ENCODE data around the gene ANKMY2.

Gene ANKMY2

DNA sequence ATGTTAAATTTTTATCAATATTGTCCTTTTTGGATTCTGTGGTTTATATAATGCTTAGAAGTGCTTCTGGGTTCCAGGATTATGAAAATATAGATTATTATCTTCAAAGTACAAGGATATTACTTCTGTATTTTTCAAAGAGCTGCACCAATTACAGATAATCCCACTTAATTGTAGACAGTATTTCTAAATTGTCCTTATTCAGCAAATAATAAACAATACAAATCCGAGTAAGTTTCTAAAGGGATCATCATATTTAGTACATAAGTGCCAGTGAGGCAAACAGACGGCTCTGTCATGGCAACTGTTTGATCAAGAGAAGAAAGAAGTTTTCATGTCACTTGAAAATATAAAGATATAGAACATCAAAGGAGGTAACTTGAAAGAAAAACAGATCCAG is 19.2 kb downstream of the ANKMY2 start:
- Histone ChIP-seq H3K27ac (no peak overlapping the region), H3K36me3 (ENCODE audit: insufficient read depth, low read length) (no peaks in the 10 kb centered on the region)
- no peak for TF ChIP-seq POLR2AphosphoS5 (IDR thresholded peaks at IDR 0.05; ENCODE audit: borderline replicate concordance, low read depth, low read length)
- TF ChIP-seq FOXP2 (optimal IDR thresholded peaks at IDR 0.05; ENCODE audit: control extremely low read depth, extremely low read length, insufficient read depth) = no peak
- TF ChIP-seq EZH2 (IDR thresholded peaks at IDR 0.05) = no peak

DNA sequence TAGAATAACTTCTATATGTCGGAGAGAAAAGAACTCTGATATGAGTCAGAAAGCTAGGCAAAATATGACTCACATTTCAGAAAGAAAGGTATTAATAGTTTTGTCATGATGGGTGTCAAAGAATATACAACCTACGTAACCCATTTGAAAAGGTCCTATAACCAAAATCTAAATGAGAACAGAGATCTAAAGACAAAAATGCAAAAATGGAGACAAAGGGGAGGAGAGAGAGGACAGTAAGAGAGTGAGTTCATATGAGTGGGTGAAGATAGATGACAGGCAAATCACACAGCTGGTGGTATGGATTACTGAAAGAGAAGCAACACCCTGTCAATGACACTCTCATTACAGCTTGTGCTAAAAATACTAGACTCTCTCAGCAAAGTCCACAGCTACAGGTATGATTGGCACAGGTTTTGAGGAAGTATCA is 25.6 kb downstream of the ANKMY2 start:
- DNase-seq (ENCODE audit: low read depth, low spot score) = no peak
- no peaks in the 10 kb centered on the region for H3K36me3 ChIP-seq (ENCODE audit: insufficient read depth, low read length)
- no peak overlapping the region for H3K4me3 ChIP-seq

More for the DNA sequence above, 19.2 kb downstream of the ANKMY2 start:
- no peak for DNase-seq (ENCODE audit: low read depth, low spot score)
- no peaks in the 10 kb centered on the region for H3K9me3 ChIP-seq (ENCODE audit: low read depth, low read length)
- no peak overlapping the region for H3K9ac ChIP-seq (ENCODE audit: insufficient read length)
- no peak overlapping the region for H3K4me3 ChIP-seq

DNA sequence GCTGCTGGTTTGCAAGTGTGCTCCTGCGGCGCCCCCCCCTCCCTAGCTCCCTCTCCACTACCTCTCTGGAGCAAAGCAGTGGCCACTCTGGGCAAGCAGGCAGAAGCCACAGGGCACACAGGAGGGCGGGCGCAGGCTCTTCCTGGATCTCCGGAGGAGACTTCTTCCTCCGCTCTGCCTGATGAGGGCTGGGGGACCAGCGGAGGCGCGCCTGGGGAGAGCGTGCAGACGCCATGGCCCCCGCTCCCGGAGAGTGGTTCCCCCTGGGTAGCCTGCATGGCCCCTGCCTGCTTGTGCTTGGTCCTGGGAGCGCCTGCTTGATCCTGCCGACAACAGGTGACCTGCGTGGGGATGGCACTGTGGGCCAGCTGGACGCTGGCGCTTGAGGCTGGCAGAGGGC is 29.0 kb downstream of the ANKMY2 start:
- TF ChIP-seq EZH2 (IDR thresholded peaks at IDR 0.05) = no peak
- no peak for TF ChIP-seq POLR2AphosphoS5 (IDR thresholded peaks at IDR 0.05; ENCODE audit: borderline replicate concordance, low read depth, low read length)
- TF ChIP-seq FOXP2 (optimal IDR thresholded peaks at IDR 0.05; ENCODE audit: control extremely low read depth, extremely low read length, insufficient read depth) = no peak
- Histone ChIP-seq H3K4me3 (no peak overlapping the region), H3K9ac (ENCODE audit: insufficient read length) (no peak overlapping the region), H3K9me3 (ENCODE audit: low read depth, low read length) (no peaks in the 10 kb centered on the region), H3K27ac (no peak overlapping the region), H3K36me3 (ENCODE audit: insufficient read depth, low read length) (no peaks in the 10 kb centered on the region)
- DNase-seq (ENCODE audit: low read depth, low spot score) = no peak

More for the DNA sequence above, 25.6 kb downstream of the ANKMY2 start:
- TF ChIP-seq FOXP2 (optimal IDR thresholded peaks at IDR 0.05; ENCODE audit: control extremely low read depth, extremely low read length, insufficient read depth) (no peak), POLR2AphosphoS5 (IDR thresholded peaks at IDR 0.05; ENCODE audit: borderline replicate concordance, low read depth, low read length) (no peak), EZH2 (IDR thresholded peaks at IDR 0.05) (no peak)
- H3K27ac ChIP-seq = no peak overlapping the region
- H3K9me3 ChIP-seq (ENCODE audit: low read depth, low read length) = no peaks in the 10 kb centered on the region
- H3K9ac ChIP-seq (ENCODE audit: insufficient read length) = no peak overlapping the region

DNA sequence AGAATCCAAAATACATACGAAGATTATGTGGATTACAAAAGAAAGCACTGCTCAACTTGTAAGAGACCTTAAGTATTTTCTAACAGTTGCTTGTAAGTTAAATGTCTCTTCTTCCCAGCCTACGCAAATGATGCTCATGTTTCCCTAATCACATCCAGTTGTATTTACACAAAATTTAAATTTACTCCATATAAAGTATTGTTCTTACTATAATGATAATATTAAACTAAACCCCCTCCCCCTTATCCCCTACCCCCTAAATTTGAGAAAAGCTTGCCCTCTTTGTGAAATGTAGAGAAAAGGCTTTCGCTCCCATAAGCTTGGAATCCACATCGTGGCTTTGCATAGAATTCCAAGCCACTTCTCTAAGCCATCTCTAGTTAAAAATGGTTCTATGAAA is 29.4 kb downstream of the ANKMY2 start:
- Histone ChIP-seq H3K9me3 (ENCODE audit: low read depth, low read length) (no peaks in the 10 kb centered on the region), H3K27ac (no peak overlapping the region), H3K9ac (ENCODE audit: insufficient read length) (no peak overlapping the region), H3K4me3 (no peak overlapping the region), H3K36me3 (ENCODE audit: insufficient read depth, low read length) (no peaks in the 10 kb centered on the region)
- DNase-seq (ENCODE audit: low read depth, low spot score) = no peak
- TF ChIP-seq EZH2 (IDR thresholded peaks at IDR 0.05) (no peak), POLR2AphosphoS5 (IDR thresholded peaks at IDR 0.05; ENCODE audit: borderline replicate concordance, low read depth, low read length) (no peak), FOXP2 (optimal IDR thresholded peaks at IDR 0.05; ENCODE audit: control extremely low read depth, extremely low read length, insufficient read depth) (no peak)

DNA sequence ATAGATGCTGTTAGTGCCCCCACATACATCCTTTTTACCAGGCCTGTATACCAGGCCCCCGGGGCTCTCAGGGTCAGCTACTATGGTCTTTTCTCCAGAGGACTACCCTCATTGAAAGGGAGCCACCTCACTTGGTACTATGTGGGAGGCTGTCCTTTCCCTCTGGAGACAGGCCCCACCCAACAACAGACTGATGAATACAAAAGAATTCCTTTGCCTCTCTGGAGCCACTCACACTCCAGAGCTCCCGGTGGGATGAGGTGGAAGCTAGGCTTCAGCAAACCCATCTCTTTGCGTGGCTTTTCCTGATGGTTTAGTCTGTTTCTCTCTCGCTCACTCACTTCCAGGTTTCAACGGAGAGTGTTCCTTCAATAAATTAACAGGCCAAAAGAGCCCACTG is 30.3 kb downstream of the ANKMY2 start:
- no peak overlapping the region for H3K27ac ChIP-seq
- no peaks in the 10 kb centered on the region for H3K36me3 ChIP-seq (ENCODE audit: insufficient read depth, low read length)
- no peak overlapping the region for H3K9ac ChIP-seq (ENCODE audit: insufficient read length)
- no peak for DNase-seq (ENCODE audit: low read depth, low spot score)
- no peak overlapping the region for H3K4me3 ChIP-seq
- no peaks in the 10 kb centered on the region for H3K9me3 ChIP-seq (ENCODE audit: low read depth, low read length)
- TF ChIP-seq EZH2 (IDR thresholded peaks at IDR 0.05) = no peak
- TF ChIP-seq FOXP2 (optimal IDR thresholded peaks at IDR 0.05; ENCODE audit: control extremely low read depth, extremely low read length, insufficient read depth) = no peak
- TF ChIP-seq POLR2AphosphoS5 (IDR thresholded peaks at IDR 0.05; ENCODE audit: borderline replicate concordance, low read depth, low read length) = no peak

DNA sequence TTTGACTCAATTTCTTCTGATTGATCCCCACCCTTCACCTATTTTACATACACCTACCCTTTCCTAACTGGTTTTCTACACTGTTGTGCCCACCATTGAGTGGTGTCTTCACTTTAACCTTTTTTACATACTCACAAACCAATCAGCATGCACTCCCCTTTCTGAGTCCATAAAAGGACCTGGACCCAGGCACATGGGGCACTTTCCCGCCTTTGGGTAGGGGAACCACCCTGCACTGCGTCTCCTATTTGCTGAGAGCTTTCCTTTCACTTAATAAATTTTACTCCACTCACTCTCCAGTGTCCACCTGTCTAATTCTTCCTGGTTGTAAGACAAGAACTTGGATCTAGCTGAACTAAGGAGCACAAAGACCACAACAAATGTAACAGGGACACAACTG is 33.8 kb downstream of the ANKMY2 start:
- TF ChIP-seq EZH2 (IDR thresholded peaks at IDR 0.05) (no peak), FOXP2 (optimal IDR thresholded peaks at IDR 0.05; ENCODE audit: control extremely low read depth, extremely low read length, insufficient read depth) (no peak), POLR2AphosphoS5 (IDR thresholded peaks at IDR 0.05; ENCODE audit: borderline replicate concordance, low read depth, low read length) (no peak)
- DNase-seq (ENCODE audit: low read depth, low spot score) = no peak
- no peak overlapping the region for H3K4me3 ChIP-seq
- H3K9ac ChIP-seq (ENCODE audit: insufficient read length) = no peak overlapping the region
- H3K36me3 ChIP-seq (ENCODE audit: insufficient read depth, low read length) = no peaks in the 10 kb centered on the region
- H3K9me3 ChIP-seq (ENCODE audit: low read depth, low read length) = no peaks in the 10 kb centered on the region
- no peak overlapping the region for H3K27ac ChIP-seq

DNA sequence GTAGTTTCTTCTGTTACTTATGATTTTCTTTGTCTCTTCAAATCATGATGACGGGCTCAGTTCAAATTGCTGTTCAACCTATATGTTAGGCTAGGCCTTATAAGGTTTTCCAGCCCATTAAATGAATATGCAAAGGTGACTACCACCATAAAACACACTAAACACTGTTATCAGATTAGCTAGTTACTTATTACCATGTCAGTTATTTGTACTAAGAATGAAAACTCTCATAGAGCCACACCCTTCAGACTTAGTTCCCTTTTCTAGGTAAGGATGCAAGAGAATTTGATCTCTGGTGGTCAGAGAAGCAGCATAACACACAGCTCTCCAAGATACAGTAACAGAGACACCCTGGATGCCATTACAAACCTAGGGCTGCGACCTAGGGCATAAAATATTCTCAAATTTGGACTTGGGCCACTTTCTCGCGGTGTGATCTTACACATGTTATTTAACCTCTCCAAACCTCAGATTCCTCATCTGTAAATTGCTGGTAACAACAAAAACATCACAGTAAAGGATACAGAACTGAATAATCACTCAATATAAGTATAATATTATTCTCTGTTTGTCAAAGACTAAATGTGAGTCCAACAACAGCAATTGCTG is 35.6 kb downstream of the ANKMY2 start:
- Histone ChIP-seq H3K27ac (no peak overlapping the region), H3K36me3 (ENCODE audit: insufficient read depth, low read length) (no peaks in the 10 kb centered on the region), H3K9ac (ENCODE audit: insufficient read length) (no peak overlapping the region), H3K4me3 (no peak overlapping the region), H3K9me3 (ENCODE audit: low read depth, low read length) (no peaks in the 10 kb centered on the region)
- TF ChIP-seq FOXP2 (optimal IDR thresholded peaks at IDR 0.05; ENCODE audit: control extremely low read depth, extremely low read length, insufficient read depth) = no peak
- no peak for TF ChIP-seq EZH2 (IDR thresholded peaks at IDR 0.05)
- TF ChIP-seq POLR2AphosphoS5 (IDR thresholded peaks at IDR 0.05; ENCODE audit: borderline replicate concordance, low read depth, low read length) = no peak
- no peak for DNase-seq (ENCODE audit: low read depth, low spot score)

DNA sequence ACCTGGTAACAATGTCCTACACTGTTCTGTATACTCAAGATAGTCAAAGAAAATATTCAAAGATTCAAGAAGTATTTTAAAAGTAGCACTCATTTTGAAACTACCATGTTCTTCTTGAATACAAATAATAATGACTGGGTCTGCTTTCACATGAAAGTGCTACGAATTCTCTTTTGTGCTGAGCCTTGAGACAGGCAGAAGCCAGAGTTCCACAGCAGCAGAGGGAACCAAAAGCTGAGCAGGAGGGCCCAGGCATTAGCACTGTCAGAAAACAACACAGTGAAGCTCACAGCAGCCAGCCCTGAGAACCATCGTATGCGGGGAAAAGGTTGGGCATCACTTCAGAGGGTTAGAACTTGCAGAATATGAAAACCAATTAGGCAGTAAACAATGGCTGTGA is 38.9 kb downstream of the ANKMY2 start:
- Histone ChIP-seq H3K27ac (no peak overlapping the region), H3K4me3 (no peak overlapping the region), H3K9ac (ENCODE audit: insufficient read length) (no peak overlapping the region), H3K36me3 (ENCODE audit: insufficient read depth, low read length) (0 out of 2 replicates have a peak, but pooled peaks cover 5% of the 10 kb centered on the region), H3K9me3 (ENCODE audit: low read depth, low read length) (no peaks in the 10 kb centered on the region)
- TF ChIP-seq POLR2AphosphoS5 (IDR thresholded peaks at IDR 0.05; ENCODE audit: borderline replicate concordance, low read depth, low read length) (no peak), EZH2 (IDR thresholded peaks at IDR 0.05) (no peak), FOXP2 (optimal IDR thresholded peaks at IDR 0.05; ENCODE audit: control extremely low read depth, extremely low read length, insufficient read depth) (no peak)
- DNase-seq (ENCODE audit: low read depth, low spot score) = no peak

DNA sequence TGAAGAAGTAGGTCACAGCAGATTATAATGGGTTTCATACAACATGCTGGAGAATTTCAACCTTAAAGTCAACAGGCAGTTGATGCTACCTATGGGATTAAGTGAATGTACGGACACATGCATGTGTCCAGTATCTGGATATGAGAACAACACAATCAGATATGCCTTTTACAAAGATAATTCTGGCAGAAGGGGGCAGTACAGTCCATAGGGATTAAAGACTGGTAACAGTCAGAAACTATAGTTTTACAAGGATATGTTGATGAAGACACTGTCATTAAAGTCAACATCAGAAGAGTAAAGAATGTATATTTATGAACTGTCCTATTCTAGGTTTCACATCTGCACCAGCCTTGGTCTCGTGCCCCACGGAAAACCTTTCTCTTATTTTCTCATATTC is 41.5 kb downstream of the ANKMY2 start:
- no peak for DNase-seq (ENCODE audit: low read depth, low spot score)
- no peak overlapping the region for H3K9ac ChIP-seq (ENCODE audit: insufficient read length)
- no peaks in the 10 kb centered on the region for H3K9me3 ChIP-seq (ENCODE audit: low read depth, low read length)
- no peak for TF ChIP-seq FOXP2 (optimal IDR thresholded peaks at IDR 0.05; ENCODE audit: control extremely low read depth, extremely low read length, insufficient read depth)
- no peak for TF ChIP-seq EZH2 (IDR thresholded peaks at IDR 0.05)
- TF ChIP-seq POLR2AphosphoS5 (IDR thresholded peaks at IDR 0.05; ENCODE audit: borderline replicate concordance, low read depth, low read length) = no peak
- H3K36me3 ChIP-seq (ENCODE audit: insufficient read depth, low read length) = 0 out of 2 replicates have a peak, but pooled peaks cover 5% of the 10 kb centered on the region
- no peak overlapping the region for H3K27ac ChIP-seq
- no peak overlapping the region for H3K4me3 ChIP-seq
